ENCODE measurements around the gene ZNF200. TPM values are rescaled to one million over a fixed set of nuclear protein-coding genes. Genes with fewer than 3 reads are reported as not detected.
"Not testable (repeated sequence)": the region's sequence is repeated elsewhere in the genome, so short reads cannot be mapped to it uniquely, and the experiment has no call there.

Gene ZNF200
- total and polyA plus RNA-seq, 8 donors: 6.7 to 15.0 (median 12.7) TPM

- Histone ChIP-seq H3K36me3 (no peaks in the 10 kb centered on the region), H3K4me1 (peaks cover 0 to 11% of the 10 kb centered on the region in 2 donors), H3K27me3 (peaks cover 0 to 19% of the 10 kb centered on the region in 2 donors), H3K27ac (no peak overlapping the region), H3K9me3 (peaks cover 0 to 11% of the 10 kb centered on the region in 2 donors), H3K4me3 (no peak overlapping the region)
- ATAC-seq (no peak), DNase-seq (no peak)
- intact Hi-C loops (cut with DNase I): no loop called here
- TF ChIP-seq, protein P1, sequence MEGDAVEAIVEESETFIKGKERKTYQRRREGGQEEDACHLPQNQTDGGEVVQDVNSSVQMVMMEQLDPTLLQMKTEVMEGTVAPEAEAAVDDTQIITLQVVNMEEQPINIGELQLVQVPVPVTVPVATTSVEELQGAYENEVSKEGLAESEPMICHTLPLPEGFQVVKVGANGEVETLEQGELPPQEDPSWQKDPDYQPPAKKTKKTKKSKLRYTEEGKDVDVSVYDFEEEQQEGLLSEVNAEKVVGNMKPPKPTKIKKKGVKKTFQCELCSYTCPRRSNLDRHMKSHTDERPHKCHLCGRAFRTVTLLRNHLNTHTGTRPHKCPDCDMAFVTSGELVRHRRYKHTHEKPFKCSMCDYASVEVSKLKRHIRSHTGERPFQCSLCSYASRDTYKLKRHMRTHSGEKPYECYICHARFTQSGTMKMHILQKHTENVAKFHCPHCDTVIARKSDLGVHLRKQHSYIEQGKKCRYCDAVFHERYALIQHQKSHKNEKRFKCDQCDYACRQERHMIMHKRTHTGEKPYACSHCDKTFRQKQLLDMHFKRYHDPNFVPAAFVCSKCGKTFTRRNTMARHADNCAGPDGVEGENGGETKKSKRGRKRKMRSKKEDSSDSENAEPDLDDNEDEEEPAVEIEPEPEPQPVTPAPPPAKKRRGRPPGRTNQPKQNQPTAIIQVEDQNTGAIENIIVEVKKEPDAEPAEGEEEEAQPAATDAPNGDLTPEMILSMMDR (IDR thresholded peaks at IDR 0.05): no peak
These were observed 23.0 kb downstream of the ZNF200 start for GRCh38 chr16:3212006-3212405.

- no peaks in the 10 kb centered on the region for H3K36me3 ChIP-seq
- intact Hi-C loops (cut with DNase I): no loop called here
- no peaks in the 10 kb centered on the region for H3K4me1 ChIP-seq
- peaks cover 0 to 46% of the 10 kb centered on the region in 2 donors for H3K27me3 ChIP-seq
- DNase-seq: no peak
- no peak for ATAC-seq
- TF ChIP-seq, protein P1 (IDR thresholded peaks at IDR 0.05): no peak
- H3K9me3 ChIP-seq: peaks cover 0 to 33% of the 10 kb centered on the region in 2 donors
- no peak overlapping the region for H3K4me3 ChIP-seq
- no peak overlapping the region for H3K27ac ChIP-seq
These were observed 27.6 kb downstream of the ZNF200 start for GRCh38 chr16:3207086-3207953.

- DNase-seq; H3K4me1 ChIP-seq; ATAC-seq; H3K4me3 ChIP-seq; intact Hi-C loops (cut with DNase I); H3K27ac ChIP-seq; H3K36me3 ChIP-seq: not testable (repeated sequence)
- H3K27me3 ChIP-seq: peaks cover 0 to 52% of the 10 kb centered on the region in 2 donors
- peaks cover 0 to 33% of the 10 kb centered on the region in 2 donors for H3K9me3 ChIP-seq
These were observed 29.0 kb downstream of the ZNF200 start for GRCh38 chr16:3205939-3206338.

DNA sequence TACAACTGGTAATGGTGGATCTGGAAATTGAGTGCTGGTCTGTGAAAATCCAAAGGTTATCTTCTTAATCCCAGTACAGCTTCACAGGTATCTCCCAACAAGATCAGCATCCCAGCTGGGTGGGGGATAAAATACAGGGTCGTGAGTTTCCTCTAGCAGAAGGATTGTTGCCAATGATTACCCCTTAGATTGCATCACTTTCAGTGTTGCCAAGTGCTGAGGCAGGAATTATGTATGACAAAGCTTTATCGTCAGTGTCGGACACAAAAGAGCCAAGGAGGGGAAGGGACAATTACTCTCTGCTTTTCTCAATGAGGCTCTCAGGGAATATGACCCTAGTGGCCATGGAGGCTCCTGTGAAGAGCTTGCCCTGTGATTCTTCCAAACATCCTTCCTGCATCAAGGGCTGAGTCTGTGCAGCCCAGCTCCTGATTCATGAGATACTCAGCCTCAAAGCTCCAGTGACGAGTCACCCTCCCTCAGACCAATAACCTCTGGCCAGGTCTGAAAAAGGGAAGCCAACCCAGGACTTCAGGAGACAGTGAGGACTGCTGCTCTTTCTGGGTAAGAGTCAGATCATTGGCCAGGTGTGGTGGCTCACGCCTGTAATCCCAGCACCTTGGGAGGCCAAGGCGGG is 31.9 kb downstream of the ZNF200 start:
- ATAC-seq (no peak), DNase-seq (no peak)
- Histone ChIP-seq H3K36me3 (no peaks in the 10 kb centered on the region), H3K27ac (no peak overlapping the region), H3K9me3 (peaks cover 0 to 31% of the 10 kb centered on the region in 2 donors), H3K27me3 (peaks cover 0 to 56% of the 10 kb centered on the region in 2 donors), H3K4me1 (no peaks in the 10 kb centered on the region), H3K4me3 (no peak overlapping the region)
- TF ChIP-seq, protein P1 (IDR thresholded peaks at IDR 0.05): no peak
- intact Hi-C loops (cut with DNase I): no loop called here

- DNase-seq: no peak
These were observed 36.5 kb downstream of the ZNF200 start for GRCh38 chr16:3198334-3199072.

GRCh38 chr16:3197694-3198333 is 37.1 kb downstream of the ZNF200 start:
- DNase-seq; H3K4me3 ChIP-seq; ATAC-seq; H3K9me3 ChIP-seq; H3K4me1 ChIP-seq; H3K27ac ChIP-seq; intact Hi-C loops (cut with DNase I); H3K36me3 ChIP-seq: not testable (repeated sequence)
- H3K27me3 ChIP-seq: peaks cover 36 to 79% of the 10 kb centered on the region in 2 donors

More at GRCh38 chr16:3198334-3199072, 36.5 kb downstream of the ZNF200 start:
- intact Hi-C loops (cut with DNase I): no loop called here
- Histone ChIP-seq H3K9me3 (no peaks in the 10 kb centered on the region), H3K27ac (no peak overlapping the region), H3K27me3 (peaks cover 29 to 79% of the 10 kb centered on the region in 2 donors), H3K4me1 (no peaks in the 10 kb centered on the region), H3K36me3 (no peaks in the 10 kb centered on the region), H3K4me3 (no peak overlapping the region)
- TF ChIP-seq, protein P1 (IDR thresholded peaks at IDR 0.05): no peak
- ATAC-seq: no peak

Measured in left lung (tissue), 10 donors.